ENCODE results near the gene ARHGEF28. TPM values are rescaled to one million over a fixed set of nuclear protein-coding genes. Genes with fewer than 3 reads are reported as not detected.

The ARHGEF28 gene
- total and polyA plus RNA-seq, 2 of the 13 experiments (the other 11 are each of a cell fraction or from before 2014, with no cell fraction given) = 17.4 to 34.1 TPM

GRCh38 chr5:73739650-73740049 lies 113.7 kb downstream of the ARHGEF28 start (continued):
- TF ChIP-seq ZFP91 (CRISPR knock-in tag; IDR thresholded peaks at IDR 0.05; ENCODE audit: borderline replicate concordance) (no peak), ZNF577 (CRISPR knock-in tag; IDR thresholded peaks at IDR 0.05; ENCODE audit: borderline replicate concordance, low read depth) (no peak), PBX3 (CRISPR knock-in tag; IDR thresholded peaks at IDR 0.05; ENCODE audit: borderline replicate concordance) (no peak)

GRCh38 chr5:73740274-73740790 lies 114.3 kb downstream of the ARHGEF28 start:
- CTCF ChIA-PET (ENCODE audit: low intra/inter-chr PET ratio, low total read pairs) = no interaction called here
- no TSS peak for BruUV-seq (replicated peaks)
- no peak overlapping the region for H3K4me3 ChIP-seq (replicated peaks in 1 of 3; ENCODE audit: insufficient read depth in 1 of 3, low read depth in 2 of 3, low read length in 3 of 3)
- 51% methylated on average over 4 of the region's 4 CpGs for WGBS (ENCODE audit: low lambda C conversion rate)
- TF ChIP-seq ZNF777 (CRISPR knock-in tag; IDR thresholded peaks at IDR 0.05) = no peak
- TF ChIP-seq HNF4A (CRISPR knock-in tag; IDR thresholded peaks at IDR 0.05) = 0 out of 2 replicates have a peak, but pooled peaks have one; percentile 16
- TF ChIP-seq SOX13 (IDR thresholded peaks at IDR 0.05) = no peak
- 0 out of 4 replicates have a peak, but pooled peaks of 1 of the 2 experiments have one; percentile 15 for TF ChIP-seq SOX13 (CRISPR knock-in tag; conservative IDR thresholded peaks at IDR 0.05 in 1 of 2, IDR thresholded peaks at IDR 0.05 in 1 of 2)
- 0 out of 2 replicates have a peak, but pooled peaks have one; percentile 8 for TF ChIP-seq GATAD2A (CRISPR knock-in tag; IDR thresholded peaks at IDR 0.05)
- POLR2A ChIA-PET = interaction anchor here (1.2 to 2.1 kb wide), 3 partner anchors 11 to 115 kb away, joined by 3 to 5 read pairs (median 3); no protein-coding TSS in a partner anchor
- peaks cover 0 to 4% of the 10 kb centered on the region in 2 experiments; a peak in 1 of 5 replicates for H3K36me3 ChIP-seq (replicated peaks in 1 of 2; ENCODE audit: control insufficient read depth in 1 of 2, insufficient read depth in 2 of 2, low read length in 2 of 2)
- no peak overlapping the region for H2AFZ ChIP-seq (ENCODE audit: low read length)
- DNase-seq (ENCODE audit: low spot score) (no peak), FAIRE-seq (no peak), ATAC-seq (peak; percentile 71)
- intact Hi-C loops (cut with micrococcal nuclease; ENCODE audit: unreplicated experiment) (no loop called here), in situ Hi-C loops (cut with HindIII; ENCODE audit: extremely low pct_ligation_motif_present, low pct_unique_long_range_greater_than_20kb) (no loop called here)
- no peak overlapping the region for H3K9ac ChIP-seq (ENCODE audit: insufficient read depth, low read depth, low read length)
- H4K20me1 ChIP-seq (ENCODE audit: insufficient read depth, low read length) = no peaks in the 10 kb centered on the region
- H3K4me2 ChIP-seq (ENCODE audit: low read depth, low read length) = no peak overlapping the region
- peaks cover 13% of the 10 kb centered on the region for H3K4me1 ChIP-seq (ENCODE audit: insufficient read depth, low read length)
- peaks cover 2% of the 10 kb centered on the region for H3K79me2 ChIP-seq (ENCODE audit: insufficient read depth, low read length)
- no peaks in the 10 kb centered on the region for H3K27me3 ChIP-seq (ENCODE audit: control insufficient read depth in 1 of 2, insufficient read depth in 2 of 2, low read length in 2 of 2)
- H3K27ac ChIP-seq (ENCODE audit: extremely low read length, insufficient read depth, low read length) = no peak overlapping the region
- no peaks in the 10 kb centered on the region for H3K9me3 ChIP-seq (ENCODE audit: low read length)
